WTC11 (cell line): ENCODE measurements around the gene UNC93B1. TPM values are rescaled to one million over a fixed set of nuclear protein-coding genes. Genes with fewer than 3 reads are reported as not detected.

Experiments used
- ATAC-seq: fragments of 200-7000 bp; cut with Tn5 transposase; 2 replicates; pipeline ENCODE4 v1.10.0; 2021; ENCODE audit warnings: mild to moderate bottlenecking, moderate library complexity
- CTCF ChIA-PET: fragments of 300-600 bp; sonication (Branson Sonifier 250); formaldehyde crosslinking; loops from one replicate; lab custom pipeline; 2021; ENCODE audit warnings: antibody characterized with exemption; lab: Charles Lee
- POLR2A ChIA-PET: fragments of 350-600 bp; sonication (Branson Sonifier 250); formaldehyde crosslinking; loops from one replicate; lab custom pipeline; 2021; ENCODE audit warnings: antibody characterized with exemption; lab: Charles Lee
- DNase-seq: peaks from one replicate; pipeline ENCODE4 v3.0.0; 2021; ENCODE audit warnings: low spot score
- H3K27ac Mint-ChIP-seq: 2 replicates; pipeline ENCODE4 v1.8.0; 2021; ENCODE audit warnings: mixed read lengths
- H3K27me3 Mint-ChIP-seq: 2 replicates; pipeline ENCODE4 v1.8.0; 2021; ENCODE audit warnings: low read depth, mild to moderate bottlenecking, moderate library complexity, mixed read lengths
- H3K36me3 Mint-ChIP-seq: 2 replicates; pipeline ENCODE4 v1.8.0; 2021; ENCODE audit warnings: mixed read lengths
- H3K4me1 Mint-ChIP-seq: 2 replicates; pipeline ENCODE4 v1.8.0; 2022; ENCODE audit warnings: mixed read lengths
- H3K4me3 Mint-ChIP-seq: 2 replicates; pipeline ENCODE4 v1.8.0; 2021; ENCODE audit warnings: mild to moderate bottlenecking, moderate library complexity, mixed read lengths
- H3K9me3 Mint-ChIP-seq: 2 replicates; pipeline ENCODE4 v1.8.0; 2021; ENCODE audit warnings: mixed read lengths
- EMX1 ChIP-seq: fragments of 250-450 bp; sonication (Bioruptor Pico); IDR thresholded peaks from 2 replicates; pipeline ENCODE4 v1.8.0; 2021; ENCODE audit warnings: mild to moderate bottlenecking
- FOXK1 ChIP-seq: sonication (generic); formaldehyde crosslinking; IDR thresholded peaks from 2 replicates; pipeline ENCODE4 v1.8.0; 2022; ENCODE audit warnings: mild to moderate bottlenecking, moderate library complexity, missing genetic modification reagents
- HMGXB4 ChIP-seq: sonication (generic); formaldehyde crosslinking; IDR thresholded peaks from 2 replicates; pipeline ENCODE4 v1.8.1; 2023; ENCODE audit warnings: mild to moderate bottlenecking, moderate library complexity, missing genetic modification reagents
- IRF2 ChIP-seq: sonication (generic); formaldehyde crosslinking; IDR thresholded peaks from 2 replicates; pipeline ENCODE4 v1.8.0; 2022; ENCODE audit warnings: low read depth, missing genetic modification reagents, borderline replicate concordance
- MYBL2 ChIP-seq: sonication (generic); formaldehyde crosslinking; IDR thresholded peaks from 2 replicates; pipeline ENCODE4 v1.8.1; 2023; ENCODE audit warnings: mild to moderate bottlenecking, moderate library complexity, missing genetic modification reagents
- NR1H2 ChIP-seq: sonication (generic); formaldehyde crosslinking; IDR thresholded peaks from 2 replicates; pipeline ENCODE4 v1.9.0; 2021; ENCODE audit warnings: mild to moderate bottlenecking, moderate library complexity, missing genetic modification reagents
- RORB ChIP-seq: fragments of 250-450 bp; sonication (Bioruptor Pico); IDR thresholded peaks from 2 replicates; pipeline ENCODE4 v1.9.0; 2021; ENCODE audit warnings: mild to moderate bottlenecking
- TCF7 ChIP-seq: sonication (generic); formaldehyde crosslinking; IDR thresholded peaks from 2 replicates; pipeline ENCODE4 v1.8.0; 2022; ENCODE audit warnings: mild to moderate bottlenecking, low read depth, missing genetic modification reagents, moderate library complexity
- total RNA-seq: library from RNA; stranded (reverse); gene quantifications from 3 replicates; pipeline ENCODE4 v1.2.3, GENCODE V29; 2021
- TF ChIP-seq, protein P1 (sequence below): sonication (generic); formaldehyde crosslinking; IDR thresholded peaks from 2 replicates; pipeline ENCODE4 v1.8.0; 2022; ENCODE audit warnings: missing genetic modification reagents
- TF ChIP-seq, protein P2 (sequence below): sonication (generic); formaldehyde crosslinking; IDR thresholded peaks from 2 replicates; pipeline ENCODE4 v1.8.1; 2022; ENCODE audit warnings: mild to moderate bottlenecking, moderate library complexity, missing genetic modification reagents
- TF ChIP-seq, protein P3 (sequence below): fragments of 250-450 bp; sonication (Bioruptor Pico); IDR thresholded peaks from 2 replicates; pipeline ENCODE4 v1.9.0; 2021; ENCODE audit warnings: mild to moderate bottlenecking
- TF ChIP-seq, protein P4 (sequence below): sonication (generic); formaldehyde crosslinking; IDR thresholded peaks from 2 replicates; pipeline ENCODE4 v1.8.1; 2023; ENCODE audit warnings: mild to moderate bottlenecking, missing genetic modification reagents, borderline replicate concordance
- TF ChIP-seq, protein P5 (sequence below): sonication (generic); formaldehyde crosslinking; IDR thresholded peaks from 2 replicates; pipeline ENCODE4 v1.8.0; 2022; ENCODE audit warnings: mild to moderate bottlenecking, missing genetic modification reagents

UNC93B1 gene
- total RNA-seq, 1 experiment from 2014 or later: 27.9 TPM

- TF ChIP-seq HMGXB4 (CRISPR knock-in tag) (no peak), NR1H2 (CRISPR knock-in tag) (no peak), IRF2 (CRISPR knock-in tag) (no peak)
Observed at GRCh38 chr11:68019486-68019885, 15.6 kb upstream of the UNC93B1 start (continued).

DNA sequence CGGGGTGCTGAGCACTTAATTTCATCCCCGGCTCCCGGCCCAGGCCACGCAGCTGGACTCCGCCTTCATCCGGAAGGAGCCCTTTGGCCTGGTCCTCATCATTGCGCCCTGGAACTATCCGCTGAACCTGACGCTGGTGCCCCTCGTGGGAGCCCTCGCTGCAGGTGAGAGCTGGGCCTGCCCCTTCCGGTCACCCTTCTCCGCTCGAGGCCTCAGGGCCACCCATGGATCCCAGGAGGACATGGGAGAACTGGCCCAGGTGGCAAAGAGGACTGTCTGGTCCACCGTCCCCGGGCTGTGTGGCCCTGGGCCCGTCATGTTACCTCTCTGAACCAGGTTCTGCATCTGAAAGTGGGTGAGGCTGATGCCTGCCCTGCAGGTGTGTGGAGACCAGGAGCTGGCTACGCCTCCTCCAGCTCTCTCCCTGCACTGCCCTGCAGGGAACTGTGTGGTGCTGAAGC is 14.9 kb upstream of the UNC93B1 start:
- Mint-ChIP-seq H3K27ac (no peak overlapping the region), H3K9me3 (no peaks in the 10 kb centered on the region), H3K27me3 (no peaks in the 10 kb centered on the region), H3K36me3 (no peaks in the 10 kb centered on the region), H3K4me3 (no peak overlapping the region), H3K4me1 (peaks cover 8% of the 10 kb centered on the region)
- TF ChIP-seq, protein P1, sequence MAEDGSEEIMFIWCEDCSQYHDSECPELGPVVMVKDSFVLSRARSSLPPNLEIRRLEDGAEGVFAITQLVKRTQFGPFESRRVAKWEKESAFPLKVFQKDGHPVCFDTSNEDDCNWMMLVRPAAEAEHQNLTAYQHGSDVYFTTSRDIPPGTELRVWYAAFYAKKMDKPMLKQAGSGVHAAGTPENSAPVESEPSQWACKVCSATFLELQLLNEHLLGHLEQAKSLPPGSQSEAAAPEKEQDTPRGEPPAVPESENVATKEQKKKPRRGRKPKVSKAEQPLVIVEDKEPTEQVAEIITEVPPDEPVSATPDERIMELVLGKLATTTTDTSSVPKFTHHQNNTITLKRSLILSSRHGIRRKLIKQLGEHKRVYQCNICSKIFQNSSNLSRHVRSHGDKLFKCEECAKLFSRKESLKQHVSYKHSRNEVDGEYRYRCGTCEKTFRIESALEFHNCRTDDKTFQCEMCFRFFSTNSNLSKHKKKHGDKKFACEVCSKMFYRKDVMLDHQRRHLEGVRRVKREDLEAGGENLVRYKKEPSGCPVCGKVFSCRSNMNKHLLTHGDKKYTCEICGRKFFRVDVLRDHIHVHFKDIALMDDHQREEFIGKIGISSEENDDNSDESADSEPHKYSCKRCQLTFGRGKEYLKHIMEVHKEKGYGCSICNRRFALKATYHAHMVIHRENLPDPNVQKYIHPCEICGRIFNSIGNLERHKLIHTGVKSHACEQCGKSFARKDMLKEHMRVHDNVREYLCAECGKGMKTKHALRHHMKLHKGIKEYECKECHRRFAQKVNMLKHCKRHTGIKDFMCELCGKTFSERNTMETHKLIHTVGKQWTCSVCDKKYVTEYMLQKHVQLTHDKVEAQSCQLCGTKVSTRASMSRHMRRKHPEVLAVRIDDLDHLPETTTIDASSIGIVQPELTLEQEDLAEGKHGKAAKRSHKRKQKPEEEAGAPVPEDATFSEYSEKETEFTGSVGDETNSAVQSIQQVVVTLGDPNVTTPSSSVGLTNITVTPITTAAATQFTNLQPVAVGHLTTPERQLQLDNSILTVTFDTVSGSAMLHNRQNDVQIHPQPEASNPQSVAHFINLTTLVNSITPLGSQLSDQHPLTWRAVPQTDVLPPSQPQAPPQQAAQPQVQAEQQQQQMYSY (CRISPR knock-in tag): no peak
- TF ChIP-seq, protein P2, sequence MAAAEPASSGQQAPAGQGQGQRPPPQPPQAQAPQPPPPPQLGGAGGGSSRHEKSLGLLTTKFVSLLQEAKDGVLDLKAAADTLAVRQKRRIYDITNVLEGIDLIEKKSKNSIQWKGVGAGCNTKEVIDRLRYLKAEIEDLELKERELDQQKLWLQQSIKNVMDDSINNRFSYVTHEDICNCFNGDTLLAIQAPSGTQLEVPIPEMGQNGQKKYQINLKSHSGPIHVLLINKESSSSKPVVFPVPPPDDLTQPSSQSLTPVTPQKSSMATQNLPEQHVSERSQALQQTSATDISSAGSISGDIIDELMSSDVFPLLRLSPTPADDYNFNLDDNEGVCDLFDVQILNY (CRISPR knock-in tag): no peak
- TF ChIP-seq, protein P3, sequence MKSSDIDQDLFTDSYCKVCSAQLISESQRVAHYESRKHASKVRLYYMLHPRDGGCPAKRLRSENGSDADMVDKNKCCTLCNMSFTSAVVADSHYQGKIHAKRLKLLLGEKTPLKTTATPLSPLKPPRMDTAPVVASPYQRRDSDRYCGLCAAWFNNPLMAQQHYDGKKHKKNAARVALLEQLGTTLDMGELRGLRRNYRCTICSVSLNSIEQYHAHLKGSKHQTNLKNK (CRISPR knock-in tag): no peak
- TF ChIP-seq EMX1 (CRISPR knock-in tag): no peak
- TF ChIP-seq, protein P4, sequence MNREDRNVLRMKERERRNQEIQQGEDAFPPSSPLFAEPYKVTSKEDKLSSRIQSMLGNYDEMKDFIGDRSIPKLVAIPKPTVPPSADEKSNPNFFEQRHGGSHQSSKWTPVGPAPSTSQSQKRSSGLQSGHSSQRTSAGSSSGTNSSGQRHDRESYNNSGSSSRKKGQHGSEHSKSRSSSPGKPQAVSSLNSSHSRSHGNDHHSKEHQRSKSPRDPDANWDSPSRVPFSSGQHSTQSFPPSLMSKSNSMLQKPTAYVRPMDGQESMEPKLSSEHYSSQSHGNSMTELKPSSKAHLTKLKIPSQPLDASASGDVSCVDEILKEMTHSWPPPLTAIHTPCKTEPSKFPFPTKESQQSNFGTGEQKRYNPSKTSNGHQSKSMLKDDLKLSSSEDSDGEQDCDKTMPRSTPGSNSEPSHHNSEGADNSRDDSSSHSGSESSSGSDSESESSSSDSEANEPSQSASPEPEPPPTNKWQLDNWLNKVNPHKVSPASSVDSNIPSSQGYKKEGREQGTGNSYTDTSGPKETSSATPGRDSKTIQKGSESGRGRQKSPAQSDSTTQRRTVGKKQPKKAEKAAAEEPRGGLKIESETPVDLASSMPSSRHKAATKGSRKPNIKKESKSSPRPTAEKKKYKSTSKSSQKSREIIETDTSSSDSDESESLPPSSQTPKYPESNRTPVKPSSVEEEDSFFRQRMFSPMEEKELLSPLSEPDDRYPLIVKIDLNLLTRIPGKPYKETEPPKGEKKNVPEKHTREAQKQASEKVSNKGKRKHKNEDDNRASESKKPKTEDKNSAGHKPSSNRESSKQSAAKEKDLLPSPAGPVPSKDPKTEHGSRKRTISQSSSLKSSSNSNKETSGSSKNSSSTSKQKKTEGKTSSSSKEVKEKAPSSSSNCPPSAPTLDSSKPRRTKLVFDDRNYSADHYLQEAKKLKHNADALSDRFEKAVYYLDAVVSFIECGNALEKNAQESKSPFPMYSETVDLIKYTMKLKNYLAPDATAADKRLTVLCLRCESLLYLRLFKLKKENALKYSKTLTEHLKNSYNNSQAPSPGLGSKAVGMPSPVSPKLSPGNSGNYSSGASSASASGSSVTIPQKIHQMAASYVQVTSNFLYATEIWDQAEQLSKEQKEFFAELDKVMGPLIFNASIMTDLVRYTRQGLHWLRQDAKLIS (CRISPR knock-in tag): no peak
- TF ChIP-seq RORB (CRISPR knock-in tag): no peak
- no peak for TF ChIP-seq TCF7
- TF ChIP-seq, protein P5, sequence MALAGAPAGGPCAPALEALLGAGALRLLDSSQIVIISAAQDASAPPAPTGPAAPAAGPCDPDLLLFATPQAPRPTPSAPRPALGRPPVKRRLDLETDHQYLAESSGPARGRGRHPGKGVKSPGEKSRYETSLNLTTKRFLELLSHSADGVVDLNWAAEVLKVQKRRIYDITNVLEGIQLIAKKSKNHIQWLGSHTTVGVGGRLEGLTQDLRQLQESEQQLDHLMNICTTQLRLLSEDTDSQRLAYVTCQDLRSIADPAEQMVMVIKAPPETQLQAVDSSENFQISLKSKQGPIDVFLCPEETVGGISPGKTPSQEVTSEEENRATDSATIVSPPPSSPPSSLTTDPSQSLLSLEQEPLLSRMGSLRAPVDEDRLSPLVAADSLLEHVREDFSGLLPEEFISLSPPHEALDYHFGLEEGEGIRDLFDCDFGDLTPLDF: no peak
- TF ChIP-seq FOXK1 (CRISPR knock-in tag): no peak
- no peak for TF ChIP-seq MYBL2 (CRISPR knock-in tag)
- POLR2A ChIA-PET: no interaction called here
- DNase-seq (no peak), ATAC-seq (no peak)
- CTCF ChIA-PET: interaction anchor here (1.0 to 1.9 kb wide), 3 partner anchors 8 to 190 kb away, joined by 3 to 6 read pairs (median 4); partner anchors contain the start of gene ALDH3B1
